Tongue (tissue), 2 donors: ENCODE data around the gene CSF2RB. TPM values are rescaled to one million over a fixed set of nuclear protein-coding genes. Genes with fewer than 3 reads are reported as not detected.
A peak's percentile ranks its signal among the peaks of the same experiment; 100 is the strongest.

ENCODE experiments used
- DNase-seq: peaks from one replicate; pipeline ENCODE4 v3.0.0-alpha.2; 2015
- total RNA-seq: library from RNA; depleted of rRNA; stranded (reverse); fragments of >200 nt; gene quantifications from one replicate; pipeline ENCODE4 v1.2.3, GENCODE V29; 2014

Gene CSF2RB
- total RNA-seq, 1 donor from 2014 or later = 4.1 TPM

- DNase-seq = no peak
These were observed 8.1 kb downstream of the CSF2RB start for GRCh38 chr22:36921309-36922104.

GRCh38 chr22:36922105-36922608 is 8.7 kb downstream of the CSF2RB start:
- DNase-seq = peak; percentile 19

GRCh38 chr22:36922711-36923110 is 9.3 kb downstream of the CSF2RB start:
- DNase-seq = no peak

GRCh38 chr22:36923131-36923788 is 9.8 kb downstream of the CSF2RB start:
- DNase-seq = no peak

GRCh38 chr22:36924151-36924698 is 10.8 kb downstream of the CSF2RB start:
- no peak for DNase-seq

GRCh38 chr22:36925388-36926290 is 12.2 kb downstream of the CSF2RB start:
- DNase-seq = no peak

GRCh38 chr22:36926309-36926708 is 12.9 kb downstream of the CSF2RB start:
- no peak for DNase-seq

- DNase-seq = no peak
These were observed 13.4 kb downstream of the CSF2RB start for GRCh38 chr22:36926721-36927435.

GRCh38 chr22:36927671-36928070 is 14.2 kb downstream of the CSF2RB start:
- no peak for DNase-seq

GRCh38 chr22:36928196-36928595 is 14.8 kb downstream of the CSF2RB start:
- no peak for DNase-seq

GRCh38 chr22:36928786-36929535 is 15.5 kb downstream of the CSF2RB start:
- DNase-seq = no peak

GRCh38 chr22:36929621-36930020 is 16.2 kb downstream of the CSF2RB start:
- no peak for DNase-seq

- no peak for DNase-seq
These were observed 16.9 kb downstream of the CSF2RB start for GRCh38 chr22:36930041-36930935.

- DNase-seq = no peak
These were observed 18.0 kb downstream of the CSF2RB start for GRCh38 chr22:36931446-36931845.

GRCh38 chr22:36933629-36934417 is 20.4 kb downstream of the CSF2RB start:
- no peak for DNase-seq

- no peak for DNase-seq
These were observed 21.2 kb downstream of the CSF2RB start for GRCh38 chr22:36934418-36935312.

- DNase-seq = no peak
These were observed 21.8 kb downstream of the CSF2RB start for GRCh38 chr22:36935313-36935610.

- no peak for DNase-seq
These were observed 22.3 kb downstream of the CSF2RB start for GRCh38 chr22:36935694-36936093.
